Esophagus squamous epithelium (tissue), 5 donors: Measurements from ENCODE around the gene GABRA4. TPM values are rescaled to one million over a fixed set of nuclear protein-coding genes. Genes with fewer than 3 reads are reported as not detected.

Experiments used
- DNase-seq: peaks from one replicate; lab custom pipeline; 2025; lab: John Stamatoyannopoulos, UW
- H3K27ac ChIP-seq, 4 donors: fragments of 200-600 bp; sonication (generic); one replicate each; pipeline ENCODE4 v1.5.1; 2016 to 2019; ENCODE audit warnings: mild to moderate bottlenecking in 1 of 4
- H3K27me3 ChIP-seq, 4 donors: fragments of 200-600 bp; sonication (generic); 1 replicate in 3 of 4; 2 replicates in 1 of 4; pipeline versions ENCODE4 v1.5.1 to v1.6.0; 2017 to 2021; ENCODE audit warnings: antibody characterized with exemption in 1 of 4
- H3K36me3 ChIP-seq, 3 donors: fragments of 200-600 bp; sonication (generic); one replicate each; pipeline ENCODE4 v1.5.1; 2016 to 2019
- H3K4me1 ChIP-seq, 3 donors: fragments of 200-600 bp; sonication (generic); one replicate each; pipeline ENCODE4 v1.5.1; 2017 to 2019
- H3K4me3 ChIP-seq, 4 donors: fragments of 200-600 bp; sonication (generic); 1 replicate in 3 of 4; 2 replicates in 1 of 4; pipeline ENCODE4 v1.5.1; 2016 to 2019; ENCODE audit warnings: mild to moderate bottlenecking in 2 of 4, moderate library complexity in 1 of 4
- H3K9me3 ChIP-seq, 3 donors: fragments of 200-600 bp; sonication (generic); one replicate each; pipeline ENCODE4 v1.5.1; 2016 to 2019
- POLR2A ChIP-seq, 4 donors: fragments of 450-650 bp; IDR thresholded peaks; one replicate each; pipeline ENCODE4 v1.6.1; 2017; ENCODE audit warnings: antibody characterized with exemption in 4 of 4, mild to moderate bottlenecking in 4 of 4, moderate library complexity in 3 of 4
- WGBS, 2 donors: methylation state at CpG; one replicate each; pipeline ENCODE4 v1.1.5; 2018; 5-methylcytosine and 5-hydroxymethylcytosine counted together
- intact Hi-C: fragments of 100-400 bp; cut with DNase I; formaldehyde crosslinking; loops from one replicate; pipeline ENCODE4 v1.15.0; 2022
- total RNA-seq, 4 donors: library from RNA; depleted of rRNA; stranded (reverse); fragments of >200 nt; gene quantifications; one replicate each; pipeline ENCODE4 v1.1.0, GENCODE V29; 2016
- TF ChIP-seq, protein P1 (sequence below), 6 experiments: fragments of 450-650 bp in 4 of 6; fragments of 200-600 bp in 2 of 6; sonication (generic) in 2 of 6; IDR thresholded peaks; one replicate each; pipeline ENCODE4 v1.5.1; 2016 to 2019; ENCODE audit warnings: antibody characterized with exemption in 6 of 6, mild to moderate bottlenecking in 4 of 6, moderate library complexity in 4 of 6
- donor health status: DM: yes; HTN: yes; CAD: no.

GABRA4 gene
- total RNA-seq, 4 donors from 2014 or later: under 0.01 to 2.3 (median 0.13) TPM; not detected in 1

DNA sequence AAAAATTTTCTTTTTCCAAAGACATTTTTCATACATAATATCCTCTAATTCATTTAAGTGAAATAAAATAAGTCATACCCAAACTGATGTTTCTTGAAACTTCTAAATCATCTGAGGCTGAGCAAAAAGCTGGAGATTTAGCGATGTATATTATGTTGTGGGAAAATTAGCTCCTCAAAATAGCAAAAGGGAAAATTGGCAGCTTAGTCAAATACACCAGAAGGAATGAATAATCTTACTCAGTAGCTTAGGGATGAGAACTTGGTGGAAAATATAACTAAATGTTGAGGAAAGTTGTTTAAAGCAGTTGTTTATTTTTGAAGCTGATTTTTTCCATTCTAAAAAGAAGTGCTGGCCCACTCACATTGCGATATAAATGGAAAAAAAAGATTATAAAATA, 40.9 kb downstream of the GABRA4 start:
- Histone ChIP-seq H3K36me3 (no peaks in the 10 kb centered on the region), H3K4me3 (no peak overlapping the region), H3K27ac (no peak overlapping the region), H3K4me1 (no peaks in the 10 kb centered on the region), H3K9me3 (no peaks in the 10 kb centered on the region), H3K27me3 (no peaks in the 10 kb centered on the region)
- intact Hi-C loops: no loop called here
- DNase-seq: no peak
- TF ChIP-seq, protein P1, sequence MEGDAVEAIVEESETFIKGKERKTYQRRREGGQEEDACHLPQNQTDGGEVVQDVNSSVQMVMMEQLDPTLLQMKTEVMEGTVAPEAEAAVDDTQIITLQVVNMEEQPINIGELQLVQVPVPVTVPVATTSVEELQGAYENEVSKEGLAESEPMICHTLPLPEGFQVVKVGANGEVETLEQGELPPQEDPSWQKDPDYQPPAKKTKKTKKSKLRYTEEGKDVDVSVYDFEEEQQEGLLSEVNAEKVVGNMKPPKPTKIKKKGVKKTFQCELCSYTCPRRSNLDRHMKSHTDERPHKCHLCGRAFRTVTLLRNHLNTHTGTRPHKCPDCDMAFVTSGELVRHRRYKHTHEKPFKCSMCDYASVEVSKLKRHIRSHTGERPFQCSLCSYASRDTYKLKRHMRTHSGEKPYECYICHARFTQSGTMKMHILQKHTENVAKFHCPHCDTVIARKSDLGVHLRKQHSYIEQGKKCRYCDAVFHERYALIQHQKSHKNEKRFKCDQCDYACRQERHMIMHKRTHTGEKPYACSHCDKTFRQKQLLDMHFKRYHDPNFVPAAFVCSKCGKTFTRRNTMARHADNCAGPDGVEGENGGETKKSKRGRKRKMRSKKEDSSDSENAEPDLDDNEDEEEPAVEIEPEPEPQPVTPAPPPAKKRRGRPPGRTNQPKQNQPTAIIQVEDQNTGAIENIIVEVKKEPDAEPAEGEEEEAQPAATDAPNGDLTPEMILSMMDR (IDR thresholded peaks at IDR 0.05): no peak
- TF ChIP-seq POLR2A (IDR thresholded peaks at IDR 0.05): no peak
- 65 to 70% methylated on average over 2 of the region's 2 CpGs for WGBS, 2 donors

DNA sequence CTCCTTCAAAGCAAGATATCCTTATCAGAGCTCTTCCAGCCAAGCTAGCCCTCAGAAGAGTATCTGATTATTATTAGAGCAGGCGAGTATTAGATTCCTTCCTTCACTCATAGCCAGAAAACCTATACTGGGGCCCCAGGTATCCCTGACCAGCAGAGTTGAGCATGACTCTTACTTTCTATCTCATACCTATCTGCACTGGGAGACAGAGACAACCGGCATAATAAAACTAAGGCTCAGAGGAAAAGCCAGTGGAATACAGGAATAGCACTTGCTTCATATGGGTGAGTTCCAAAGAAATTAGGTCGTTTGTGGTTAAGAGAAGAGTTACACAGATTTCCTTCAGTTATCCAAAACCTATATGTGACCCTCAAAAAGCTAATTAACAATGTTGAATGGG, 42.6 kb downstream of the GABRA4 start:
- TF ChIP-seq, protein P1 (IDR thresholded peaks at IDR 0.05): no peak
- TF ChIP-seq POLR2A (IDR thresholded peaks at IDR 0.05): no peak
- no peaks in the 10 kb centered on the region for H3K4me1 ChIP-seq
- no peak overlapping the region for H3K27ac ChIP-seq
- H3K4me3 ChIP-seq: no peak overlapping the region
- no peaks in the 10 kb centered on the region for H3K36me3 ChIP-seq
- no peak for DNase-seq
- intact Hi-C loops: no loop called here
- H3K27me3 ChIP-seq: no peaks in the 10 kb centered on the region
- WGBS, 2 donors: 57 to 79% methylated on average over 3 of the region's 3 CpGs
- no peaks in the 10 kb centered on the region for H3K9me3 ChIP-seq

DNA sequence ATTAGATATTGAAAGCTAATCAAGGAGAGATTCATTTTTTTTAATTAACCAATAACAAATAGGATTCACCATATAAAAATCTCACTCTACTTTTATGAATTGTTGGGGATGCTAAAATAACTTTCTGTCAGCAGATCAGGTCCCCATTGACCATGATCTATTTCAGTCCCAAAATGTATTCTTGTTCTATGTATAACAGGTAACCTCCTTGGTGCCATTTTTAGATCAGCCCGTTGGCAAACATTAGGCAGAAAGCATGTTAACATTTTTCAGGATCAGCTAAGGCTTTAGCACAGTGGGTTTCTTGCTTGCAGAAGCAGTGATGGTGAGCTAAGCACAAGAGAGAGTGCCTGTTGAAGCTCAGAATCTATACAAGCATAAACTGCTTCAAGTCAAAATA, 43.6 kb downstream of the GABRA4 start:
- TF ChIP-seq POLR2A (IDR thresholded peaks at IDR 0.05): no peak
- TF ChIP-seq, protein P1 (IDR thresholded peaks at IDR 0.05): no peak
- no peak overlapping the region for H3K4me3 ChIP-seq
- intact Hi-C loops: no loop called here

DNA sequence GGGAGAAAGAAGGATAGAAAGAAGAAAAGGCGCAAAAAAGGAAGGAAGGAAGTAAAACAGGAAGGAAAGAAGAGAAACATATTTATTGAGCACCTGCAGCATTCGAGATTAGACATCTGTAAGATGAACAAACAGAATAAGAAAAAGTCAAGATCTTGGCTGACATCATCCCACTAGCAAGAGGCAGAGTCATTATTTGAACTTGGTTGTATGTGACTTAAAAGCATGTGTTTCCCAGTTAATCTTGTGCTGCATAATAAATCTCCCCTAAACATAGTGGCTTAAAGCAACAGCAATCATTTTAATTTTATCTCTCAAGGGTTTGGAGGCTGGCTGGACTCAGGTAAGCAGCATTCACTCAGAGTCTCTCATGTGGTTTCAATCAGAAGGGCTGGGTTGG, 45.8 kb downstream of the GABRA4 start:
- no peaks in the 10 kb centered on the region for H3K27me3 ChIP-seq
- H3K9me3 ChIP-seq: no peaks in the 10 kb centered on the region
- DNase-seq: no peak
- TF ChIP-seq POLR2A (IDR thresholded peaks at IDR 0.05): no peak
- TF ChIP-seq, protein P1 (IDR thresholded peaks at IDR 0.05): no peak
- WGBS, 2 donors: 40 to 56% methylated on average over 2 of the region's 2 CpGs
- H3K4me1 ChIP-seq: no peaks in the 10 kb centered on the region
- intact Hi-C loops: no loop called here
- no peaks in the 10 kb centered on the region for H3K36me3 ChIP-seq
- H3K4me3 ChIP-seq: no peak overlapping the region
- H3K27ac ChIP-seq: no peak overlapping the region

More for the DNA sequence above, 43.6 kb downstream of the GABRA4 start:
- H3K27ac ChIP-seq: no peak overlapping the region
- 60 to 75% methylated on average over 1 of the region's 1 CpG for WGBS, 2 donors
- H3K9me3 ChIP-seq: no peaks in the 10 kb centered on the region
- no peak for DNase-seq
- no peaks in the 10 kb centered on the region for H3K27me3 ChIP-seq
- no peaks in the 10 kb centered on the region for H3K36me3 ChIP-seq
- H3K4me1 ChIP-seq: no peaks in the 10 kb centered on the region

DNA sequence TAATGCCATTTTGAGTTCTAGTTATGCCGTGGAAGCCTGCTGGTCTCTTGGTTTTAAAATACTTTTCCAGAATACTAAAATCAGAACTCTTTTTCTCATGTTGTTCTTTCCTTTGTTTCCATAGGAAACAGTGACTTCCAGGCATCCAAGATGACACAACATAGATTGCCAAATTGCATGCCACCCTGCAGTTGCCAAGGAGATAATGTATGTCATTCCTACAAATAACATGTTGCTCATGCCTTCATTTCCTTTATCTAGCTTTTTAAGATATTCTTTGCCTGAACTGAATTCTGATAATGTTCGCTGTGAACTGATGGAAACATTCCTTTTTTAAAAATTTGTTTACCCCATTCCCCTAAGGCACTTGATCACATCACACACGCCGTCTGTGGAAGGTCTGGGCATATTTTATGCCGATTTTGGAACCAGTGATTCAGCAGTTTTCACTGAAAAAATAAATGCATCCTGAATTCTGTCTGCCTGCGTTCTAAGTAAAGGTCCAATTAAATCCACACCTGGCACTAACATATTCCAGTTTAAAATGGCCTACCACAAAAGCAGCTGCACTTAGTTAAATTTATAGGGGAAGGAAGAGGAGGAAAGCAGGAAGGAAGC, 46.4 kb downstream of the GABRA4 start:
- Histone ChIP-seq H3K4me3 (no peak overlapping the region), H3K4me1 (no peaks in the 10 kb centered on the region), H3K27me3 (no peaks in the 10 kb centered on the region), H3K36me3 (no peaks in the 10 kb centered on the region), H3K27ac (no peak overlapping the region), H3K9me3 (no peaks in the 10 kb centered on the region)
- 52 to 65% methylated on average over 6 of the region's 6 CpGs for WGBS, 2 donors
- intact Hi-C loops: no loop called here
- no peak for DNase-seq
- TF ChIP-seq POLR2A (IDR thresholded peaks at IDR 0.05): no peak
- TF ChIP-seq, protein P1 (IDR thresholded peaks at IDR 0.05): no peak
